Measurements from ENCODE around the gene SULT1B1. TPM values are rescaled to one million over a fixed set of nuclear protein-coding genes. Genes with fewer than 3 reads are reported as not detected.

Gene SULT1B1
- total and polyA plus RNA-seq, 2 of the 8 experiments (the other 6 are each of a cell fraction or from before 2014, with no cell fraction given) = not detected

DNA sequence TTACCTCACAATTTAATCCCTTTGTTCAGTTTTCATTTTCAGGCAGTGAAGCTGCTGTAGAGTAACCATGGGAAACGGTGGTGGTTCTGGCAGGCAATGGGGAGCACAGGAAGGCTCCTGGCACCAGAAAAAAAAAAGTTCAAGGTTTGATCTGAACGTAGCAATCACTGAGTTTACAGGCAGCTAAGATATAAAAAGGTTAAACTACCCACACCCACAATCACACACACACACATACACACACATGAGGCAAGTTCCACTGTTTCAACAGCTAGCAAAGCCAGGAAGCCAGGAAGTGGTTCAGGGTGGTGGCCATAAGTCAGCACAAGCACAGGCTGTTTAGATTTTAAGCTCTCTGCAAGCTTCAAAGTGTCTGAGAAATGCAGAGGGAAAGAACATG, at the start of gene SULT1B1 (continued):
- TF ChIP-seq, protein P1, sequence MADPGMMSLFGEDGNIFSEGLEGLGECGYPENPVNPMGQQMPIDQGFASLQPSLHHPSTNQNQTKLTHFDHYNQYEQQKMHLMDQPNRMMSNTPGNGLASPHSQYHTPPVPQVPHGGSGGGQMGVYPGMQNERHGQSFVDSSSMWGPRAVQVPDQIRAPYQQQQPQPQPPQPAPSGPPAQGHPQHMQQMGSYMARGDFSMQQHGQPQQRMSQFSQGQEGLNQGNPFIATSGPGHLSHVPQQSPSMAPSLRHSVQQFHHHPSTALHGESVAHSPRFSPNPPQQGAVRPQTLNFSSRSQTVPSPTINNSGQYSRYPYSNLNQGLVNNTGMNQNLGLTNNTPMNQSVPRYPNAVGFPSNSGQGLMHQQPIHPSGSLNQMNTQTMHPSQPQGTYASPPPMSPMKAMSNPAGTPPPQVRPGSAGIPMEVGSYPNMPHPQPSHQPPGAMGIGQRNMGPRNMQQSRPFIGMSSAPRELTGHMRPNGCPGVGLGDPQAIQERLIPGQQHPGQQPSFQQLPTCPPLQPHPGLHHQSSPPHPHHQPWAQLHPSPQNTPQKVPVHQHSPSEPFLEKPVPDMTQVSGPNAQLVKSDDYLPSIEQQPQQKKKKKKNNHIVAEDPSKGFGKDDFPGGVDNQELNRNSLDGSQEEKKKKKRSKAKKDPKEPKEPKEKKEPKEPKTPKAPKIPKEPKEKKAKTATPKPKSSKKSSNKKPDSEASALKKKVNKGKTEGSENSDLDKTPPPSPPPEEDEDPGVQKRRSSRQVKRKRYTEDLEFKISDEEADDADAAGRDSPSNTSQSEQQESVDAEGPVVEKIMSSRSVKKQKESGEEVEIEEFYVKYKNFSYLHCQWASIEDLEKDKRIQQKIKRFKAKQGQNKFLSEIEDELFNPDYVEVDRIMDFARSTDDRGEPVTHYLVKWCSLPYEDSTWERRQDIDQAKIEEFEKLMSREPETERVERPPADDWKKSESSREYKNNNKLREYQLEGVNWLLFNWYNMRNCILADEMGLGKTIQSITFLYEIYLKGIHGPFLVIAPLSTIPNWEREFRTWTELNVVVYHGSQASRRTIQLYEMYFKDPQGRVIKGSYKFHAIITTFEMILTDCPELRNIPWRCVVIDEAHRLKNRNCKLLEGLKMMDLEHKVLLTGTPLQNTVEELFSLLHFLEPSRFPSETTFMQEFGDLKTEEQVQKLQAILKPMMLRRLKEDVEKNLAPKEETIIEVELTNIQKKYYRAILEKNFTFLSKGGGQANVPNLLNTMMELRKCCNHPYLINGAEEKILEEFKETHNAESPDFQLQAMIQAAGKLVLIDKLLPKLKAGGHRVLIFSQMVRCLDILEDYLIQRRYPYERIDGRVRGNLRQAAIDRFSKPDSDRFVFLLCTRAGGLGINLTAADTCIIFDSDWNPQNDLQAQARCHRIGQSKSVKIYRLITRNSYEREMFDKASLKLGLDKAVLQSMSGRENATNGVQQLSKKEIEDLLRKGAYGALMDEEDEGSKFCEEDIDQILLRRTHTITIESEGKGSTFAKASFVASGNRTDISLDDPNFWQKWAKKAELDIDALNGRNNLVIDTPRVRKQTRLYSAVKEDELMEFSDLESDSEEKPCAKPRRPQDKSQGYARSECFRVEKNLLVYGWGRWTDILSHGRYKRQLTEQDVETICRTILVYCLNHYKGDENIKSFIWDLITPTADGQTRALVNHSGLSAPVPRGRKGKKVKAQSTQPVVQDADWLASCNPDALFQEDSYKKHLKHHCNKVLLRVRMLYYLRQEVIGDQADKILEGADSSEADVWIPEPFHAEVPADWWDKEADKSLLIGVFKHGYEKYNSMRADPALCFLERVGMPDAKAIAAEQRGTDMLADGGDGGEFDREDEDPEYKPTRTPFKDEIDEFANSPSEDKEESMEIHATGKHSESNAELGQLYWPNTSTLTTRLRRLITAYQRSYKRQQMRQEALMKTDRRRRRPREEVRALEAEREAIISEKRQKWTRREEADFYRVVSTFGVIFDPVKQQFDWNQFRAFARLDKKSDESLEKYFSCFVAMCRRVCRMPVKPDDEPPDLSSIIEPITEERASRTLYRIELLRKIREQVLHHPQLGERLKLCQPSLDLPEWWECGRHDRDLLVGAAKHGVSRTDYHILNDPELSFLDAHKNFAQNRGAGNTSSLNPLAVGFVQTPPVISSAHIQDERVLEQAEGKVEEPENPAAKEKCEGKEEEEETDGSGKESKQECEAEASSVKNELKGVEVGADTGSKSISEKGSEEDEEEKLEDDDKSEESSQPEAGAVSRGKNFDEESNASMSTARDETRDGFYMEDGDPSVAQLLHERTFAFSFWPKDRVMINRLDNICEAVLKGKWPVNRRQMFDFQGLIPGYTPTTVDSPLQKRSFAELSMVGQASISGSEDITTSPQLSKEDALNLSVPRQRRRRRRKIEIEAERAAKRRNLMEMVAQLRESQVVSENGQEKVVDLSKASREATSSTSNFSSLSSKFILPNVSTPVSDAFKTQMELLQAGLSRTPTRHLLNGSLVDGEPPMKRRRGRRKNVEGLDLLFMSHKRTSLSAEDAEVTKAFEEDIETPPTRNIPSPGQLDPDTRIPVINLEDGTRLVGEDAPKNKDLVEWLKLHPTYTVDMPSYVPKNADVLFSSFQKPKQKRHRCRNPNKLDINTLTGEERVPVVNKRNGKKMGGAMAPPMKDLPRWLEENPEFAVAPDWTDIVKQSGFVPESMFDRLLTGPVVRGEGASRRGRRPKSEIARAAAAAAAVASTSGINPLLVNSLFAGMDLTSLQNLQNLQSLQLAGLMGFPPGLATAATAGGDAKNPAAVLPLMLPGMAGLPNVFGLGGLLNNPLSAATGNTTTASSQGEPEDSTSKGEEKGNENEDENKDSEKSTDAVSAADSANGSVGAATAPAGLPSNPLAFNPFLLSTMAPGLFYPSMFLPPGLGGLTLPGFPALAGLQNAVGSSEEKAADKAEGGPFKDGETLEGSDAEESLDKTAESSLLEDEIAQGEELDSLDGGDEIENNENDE (IDR thresholded peaks at IDR 0.05; ENCODE audit: insufficient replicate concordance, low read length) = no peak
- TF ChIP-seq SRF (IDR thresholded peaks at IDR 0.05; ENCODE audit: low read depth, low read length) = no peak
- no peak for TF ChIP-seq ASH2L (IDR thresholded peaks at IDR 0.05; ENCODE audit: low read length)
- TF ChIP-seq EGR1 (IDR thresholded peaks at IDR 0.05; ENCODE audit: borderline replicate concordance, low read depth, low read length) = no peak
- TF ChIP-seq SP1 (IDR thresholded peaks at IDR 0.05; ENCODE audit: low read depth, low read length) = no peak
- no peak for TF ChIP-seq BRCA1 (IDR thresholded peaks at IDR 0.05; ENCODE audit: low read depth, low read length)
- TF ChIP-seq, protein P2, sequence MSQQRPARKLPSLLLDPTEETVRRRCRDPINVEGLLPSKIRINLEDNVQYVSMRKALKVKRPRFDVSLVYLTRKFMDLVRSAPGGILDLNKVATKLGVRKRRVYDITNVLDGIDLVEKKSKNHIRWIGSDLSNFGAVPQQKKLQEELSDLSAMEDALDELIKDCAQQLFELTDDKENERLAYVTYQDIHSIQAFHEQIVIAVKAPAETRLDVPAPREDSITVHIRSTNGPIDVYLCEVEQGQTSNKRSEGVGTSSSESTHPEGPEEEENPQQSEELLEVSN (IDR thresholded peaks at IDR 0.05) = no peak
- TF ChIP-seq SIRT6 (IDR thresholded peaks at IDR 0.05; ENCODE audit: low read length) = no peak
- TF ChIP-seq HDAC6 (IDR thresholded peaks at IDR 0.05; ENCODE audit: low read depth, low read length) = no peak
